CMK (cell line): ENCODE data around the gene GET3.
A peak's percentile ranks its signal among the peaks of the same experiment; 100 is the strongest.

Experiments used
- DNase-seq: peaks from one replicate; pipeline ENCODE4 v3.0.0-alpha.2; 2010; ENCODE audit warnings: low read depth

GET3 gene

GRCh38 chr19:12779162-12779993 lies 42.1 kb downstream of the GET3 start:
- DNase-seq = no peak

DNA sequence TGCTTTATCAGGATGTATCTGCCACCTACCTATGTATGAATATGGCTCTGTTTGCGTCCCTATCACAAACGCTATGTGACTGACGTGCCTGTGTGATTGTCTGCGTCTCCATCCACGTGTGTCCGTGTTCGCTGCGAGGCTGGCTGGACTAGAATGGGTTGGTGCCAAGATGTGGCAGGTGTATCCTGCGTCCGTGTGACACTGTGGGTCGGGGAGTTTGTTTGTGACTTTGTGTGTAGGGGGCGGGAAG lies 44.8 kb downstream of the GET3 start:
- DNase-seq = no peak

GRCh38 chr19:12782424-12783290 lies 45.4 kb downstream of the GET3 start:
- peak; percentile 84 for DNase-seq

DNA sequence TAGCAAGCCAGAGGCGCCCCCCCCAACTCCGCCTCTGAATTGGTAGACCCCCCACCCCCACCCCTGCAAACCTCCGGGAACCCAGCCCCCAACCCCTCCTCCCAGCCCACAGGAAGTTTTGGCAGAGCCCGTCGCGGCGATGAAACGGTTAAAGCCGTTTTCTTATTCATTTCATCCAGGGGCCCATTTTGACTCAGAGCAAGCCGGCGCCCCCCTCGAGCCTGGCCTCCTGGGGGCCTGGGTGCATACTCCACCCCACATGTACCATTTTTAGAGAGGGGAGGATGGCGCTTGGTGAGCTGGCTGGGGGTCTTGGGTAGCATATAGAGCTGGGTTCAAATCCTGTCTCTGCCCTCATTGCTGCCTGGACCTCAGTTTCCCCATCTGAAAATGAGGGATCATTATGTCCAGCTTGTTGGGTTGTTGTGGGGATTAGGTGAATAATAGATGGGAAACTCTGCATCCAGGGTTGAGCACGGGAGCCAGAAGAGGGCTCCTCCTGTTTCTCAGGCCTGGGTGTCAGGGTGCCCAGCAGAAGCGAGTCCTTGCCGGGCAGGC lies 46.1 kb downstream of the GET3 start:
- no peak for DNase-seq

DNA sequence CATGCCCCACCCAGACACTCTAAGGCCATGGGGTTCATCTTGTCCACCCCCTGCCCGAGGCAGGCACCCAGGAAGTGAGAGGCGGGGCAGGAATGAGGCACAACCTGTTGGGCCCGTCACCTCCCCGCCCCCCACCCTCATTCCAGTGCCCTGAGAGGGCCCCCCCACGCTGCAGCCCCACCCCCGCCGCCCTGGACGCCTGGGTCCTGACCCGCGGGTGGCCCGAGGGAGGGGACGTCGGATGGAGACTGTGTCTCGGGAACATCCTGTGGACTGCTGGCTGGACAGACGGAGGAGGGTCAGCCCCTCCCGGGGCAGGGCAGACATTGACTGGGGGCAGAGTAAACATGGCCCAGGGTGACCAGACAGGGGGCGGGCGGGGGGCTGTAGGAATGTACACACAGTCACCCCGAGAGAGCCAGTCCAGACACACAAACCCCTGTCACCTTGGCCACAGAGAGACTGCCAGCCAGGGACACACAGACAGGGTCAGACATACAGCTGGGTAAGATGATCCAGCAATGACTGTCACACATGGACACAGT lies 46.6 kb downstream of the GET3 start:
- DNase-seq = no peak

GRCh38 chr19:12784394-12784870 lies 47.1 kb downstream of the GET3 start:
- peak; percentile 90 for DNase-seq

- DNase-seq = peak; percentile 80
These were observed 47.7 kb downstream of the GET3 start for GRCh38 chr19:12784871-12785430.

GRCh38 chr19:12785431-12786031 lies 48.2 kb downstream of the GET3 start:
- DNase-seq = no peak

- DNase-seq = peak; percentile 83
These were observed 49.0 kb downstream of the GET3 start for GRCh38 chr19:12786141-12786870.

DNA sequence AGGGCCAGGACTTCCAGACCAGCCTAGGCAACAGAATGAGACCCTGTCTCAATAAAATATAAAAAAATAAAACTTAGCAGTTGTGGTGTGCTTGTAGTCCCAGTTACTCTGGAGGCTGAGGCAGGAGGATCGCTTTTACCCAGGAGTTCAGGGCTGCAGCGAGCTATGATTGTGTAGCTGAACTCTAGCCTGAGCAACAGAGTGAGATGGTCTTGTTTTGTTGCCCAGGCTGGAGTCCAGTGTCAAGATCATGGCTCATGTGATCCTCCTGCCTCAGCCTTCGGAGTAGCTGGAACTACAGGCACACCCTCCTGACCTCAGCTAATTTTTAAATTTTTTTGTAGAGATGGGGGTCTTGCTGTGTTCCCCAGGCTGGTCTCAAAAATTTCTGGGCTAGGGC lies 49.7 kb downstream of the GET3 start:
- DNase-seq = no peak

GRCh38 chr19:12787458-12787857 lies 50.2 kb downstream of the GET3 start:
- DNase-seq = no peak

DNA sequence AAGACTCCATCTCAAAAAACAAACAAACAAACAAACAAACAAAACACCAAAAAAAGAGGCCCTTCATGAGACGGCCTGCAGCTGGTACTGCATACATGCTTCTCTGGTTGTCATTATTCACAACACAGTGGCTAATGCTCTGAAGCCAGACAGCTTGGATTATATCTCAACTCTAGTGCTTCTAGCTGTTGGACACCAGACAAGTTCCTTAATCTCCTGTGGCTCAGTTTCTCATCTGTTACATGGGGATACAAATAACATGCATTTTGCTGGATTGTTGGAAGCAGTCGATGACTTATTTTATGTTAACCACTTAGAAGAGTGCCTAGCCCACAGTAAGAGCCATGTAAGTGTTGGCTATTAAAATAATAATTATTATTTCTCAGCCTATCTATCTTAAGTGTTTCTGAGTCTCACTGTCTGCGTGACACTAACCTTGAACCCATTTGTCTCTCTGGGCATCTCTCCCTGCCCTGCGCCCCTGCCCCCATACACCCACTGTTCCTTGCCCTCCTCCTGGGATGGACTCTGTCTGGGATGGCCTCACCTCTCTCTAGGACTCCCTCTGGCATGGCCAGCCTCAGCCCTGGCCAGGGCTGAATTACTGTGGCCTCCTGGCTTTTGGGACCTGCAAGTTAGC lies 50.9 kb downstream of the GET3 start:
- no peak for DNase-seq

DNA sequence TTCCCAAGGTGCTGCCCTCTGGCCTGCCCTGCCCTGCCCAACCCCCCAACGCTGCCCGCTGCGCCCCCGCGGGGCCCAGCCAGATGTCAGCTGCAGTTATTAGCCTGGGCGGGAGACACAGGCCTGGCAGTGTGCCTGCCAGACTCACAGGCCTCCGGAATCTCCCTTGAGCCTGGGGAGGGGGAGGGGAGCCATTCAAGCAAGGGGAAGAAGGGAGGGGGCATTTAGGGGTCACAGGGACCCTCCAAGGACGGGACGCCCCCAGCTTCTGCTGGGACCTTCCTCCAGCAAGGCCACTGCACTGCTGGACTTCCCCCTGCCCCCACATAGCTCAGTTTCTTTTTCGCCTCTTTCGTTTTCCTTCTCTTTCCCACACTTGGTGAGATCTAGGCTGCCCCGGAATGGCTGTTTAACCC lies 51.4 kb downstream of the GET3 start:
- DNase-seq = peak; percentile 79

DNA sequence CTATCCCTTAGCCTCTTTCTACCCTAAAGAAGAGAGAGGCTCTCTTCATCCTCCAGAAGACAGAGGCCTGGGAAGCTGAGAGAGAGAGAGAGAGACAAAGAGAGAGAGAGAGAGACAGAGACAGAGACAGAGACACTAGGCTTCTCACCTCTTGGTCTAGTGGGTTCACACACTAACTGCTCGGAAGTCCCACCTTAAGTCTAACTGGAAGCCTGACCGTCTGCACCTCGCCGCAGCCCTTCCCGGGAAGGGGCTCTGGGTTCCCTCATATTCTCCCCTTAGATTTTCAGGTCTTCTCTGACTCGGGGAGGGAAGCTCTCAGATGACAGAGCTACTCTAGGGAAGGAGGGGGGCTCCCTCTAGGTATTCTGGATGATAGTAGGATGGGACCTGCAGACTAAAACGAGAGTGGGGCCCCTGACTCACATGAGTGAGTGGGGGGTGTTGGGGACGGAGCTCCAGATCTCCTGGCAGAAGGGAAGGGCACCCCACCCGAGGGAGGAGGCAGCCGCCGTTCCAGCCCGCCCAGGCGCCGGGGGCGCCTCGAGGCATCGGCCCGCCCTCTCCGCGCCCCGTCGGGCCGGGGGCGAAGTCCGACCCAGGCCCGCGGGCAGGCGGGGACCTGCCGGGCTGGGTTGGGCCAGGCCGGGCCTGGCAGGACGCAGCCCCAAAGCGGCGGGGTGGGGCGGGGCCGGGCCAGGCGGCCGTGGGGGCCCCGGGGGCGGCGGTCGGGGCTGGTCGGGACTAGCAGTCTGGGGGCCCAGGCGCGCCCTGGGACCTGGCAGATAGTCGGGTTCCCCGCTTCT lies 52.0 kb downstream of the GET3 start:
- DNase-seq = no peak

GRCh38 chr19:12789904-12790619 lies 52.8 kb downstream of the GET3 start:
- peak; percentile 95 for DNase-seq

DNA sequence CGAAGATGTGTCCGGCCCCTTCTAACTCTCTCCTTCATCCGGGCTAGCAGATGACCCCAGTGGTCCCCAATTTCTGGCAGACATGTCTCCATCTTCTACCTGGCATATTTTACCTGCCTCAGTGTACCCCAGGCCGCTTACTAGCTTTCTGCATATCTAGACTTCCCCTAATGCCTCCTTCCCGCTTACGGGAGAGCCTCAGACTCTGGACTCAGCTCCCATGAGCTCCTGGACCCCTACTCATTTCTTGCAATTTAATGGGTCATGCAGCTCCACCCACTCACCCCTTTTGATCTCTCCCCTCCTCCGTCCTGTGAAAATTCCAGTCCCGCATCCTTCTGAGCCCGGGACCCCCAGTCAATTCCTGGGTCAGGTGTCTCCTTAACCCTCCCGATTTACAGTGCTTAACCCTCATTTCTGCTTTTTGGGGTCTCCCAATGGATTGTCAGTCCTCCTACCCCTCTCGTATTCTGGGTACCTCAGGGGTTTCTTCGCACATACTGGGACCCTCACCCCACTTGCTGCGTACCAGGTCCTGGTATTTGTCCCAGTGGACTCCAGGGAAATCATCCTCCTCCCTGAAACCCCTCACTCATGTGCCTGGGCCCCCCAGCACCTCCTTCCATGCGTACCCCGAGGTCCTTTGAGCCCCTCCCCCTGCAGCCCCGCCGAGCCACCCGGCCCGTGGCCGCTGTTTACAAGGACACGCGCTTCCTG lies 53.5 kb downstream of the GET3 start:
- no peak for DNase-seq

GRCh38 chr19:12791345-12792050 lies 54.2 kb downstream of the GET3 start, which contains the start of gene JUNB:
Gene JUNB (plus strand): TSS chr19:12791486. CDS start chr19:12791772, 286 bp downstream.
- peak; percentile 88 for DNase-seq
